ENCODE data around the gene IL15.

The IL15 gene

DNA sequence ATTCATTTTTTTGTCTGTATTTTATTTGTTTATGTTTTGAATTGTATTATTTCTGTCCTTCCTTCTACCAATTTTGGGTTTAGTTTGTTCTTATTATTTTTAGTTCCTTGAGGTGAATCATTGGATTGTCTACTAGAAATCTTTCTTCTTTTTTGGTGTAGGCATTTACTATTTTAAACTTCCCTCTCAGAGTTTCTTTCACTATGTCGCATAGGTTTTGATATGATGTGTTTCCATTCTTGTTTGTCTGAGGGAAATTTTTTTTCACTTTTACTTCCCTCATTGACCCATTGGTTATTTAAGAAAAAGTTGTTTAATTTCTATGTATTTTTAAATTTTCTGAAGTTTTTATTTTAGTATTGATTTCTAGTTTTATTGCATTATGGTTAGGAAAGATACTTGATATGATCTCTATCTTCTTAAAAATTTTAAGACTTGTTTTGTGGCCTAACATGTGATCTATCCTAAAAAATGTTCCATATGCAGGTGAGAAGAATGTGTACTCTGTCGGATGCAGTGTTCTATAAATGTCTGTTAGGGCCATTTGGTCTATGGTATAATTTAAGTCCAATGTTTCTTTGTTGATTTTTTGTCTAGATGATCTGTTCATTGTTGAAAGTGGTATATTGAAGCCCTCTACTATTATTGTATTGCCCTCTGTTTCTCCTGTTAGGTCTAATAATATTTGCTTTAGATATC is 68.8 kb downstream of the IL15 start:
- H3K4me1 ChIP-seq: peaks cover 0 to 28% (median 10%) of the 10 kb centered on the region in 10 experiments; a peak in 12 of 20 replicates
- H3K36me3 ChIP-seq: peaks cover 0 to 6% (median 0%) of the 10 kb centered on the region in 11 experiments; a peak in 3 of 22 replicates
- peak overlapping the region in 1 of 10 experiments; percentile 25; a peak in 1 of 20 replicates for H3K4me3 ChIP-seq
- 0 out of 22 replicates have a peak, but pooled peaks cover 0 to 4% (median 0%) of the 10 kb centered on the region in 11 experiments for H3K27me3 ChIP-seq
- H3K9ac ChIP-seq: peak overlapping the region in 4 of 11 experiments; percentile 29 to 61 (median 56); a peak in 4 of 22 replicates
- H4K20me1 ChIP-seq: no peaks in the 10 kb centered on the region
- no peak for TF ChIP-seq Cebpa-rat (IDR thresholded peaks at IDR 0.05)
- H3K4me2 ChIP-seq: peak overlapping the region in 6 of 11 experiments; percentile 28 to 78 (median 49); a peak in 9 of 22 replicates
- H3K27ac ChIP-seq: peak overlapping the region in 9 of 11 experiments; percentile 24 to 87 (median 65); a peak in 15 of 22 replicates
- H3K9me3 ChIP-seq (replicated peaks in 1 of 11): peaks cover 18 to 31% (median 21%) of the 10 kb centered on the region in 11 experiments

DNA sequence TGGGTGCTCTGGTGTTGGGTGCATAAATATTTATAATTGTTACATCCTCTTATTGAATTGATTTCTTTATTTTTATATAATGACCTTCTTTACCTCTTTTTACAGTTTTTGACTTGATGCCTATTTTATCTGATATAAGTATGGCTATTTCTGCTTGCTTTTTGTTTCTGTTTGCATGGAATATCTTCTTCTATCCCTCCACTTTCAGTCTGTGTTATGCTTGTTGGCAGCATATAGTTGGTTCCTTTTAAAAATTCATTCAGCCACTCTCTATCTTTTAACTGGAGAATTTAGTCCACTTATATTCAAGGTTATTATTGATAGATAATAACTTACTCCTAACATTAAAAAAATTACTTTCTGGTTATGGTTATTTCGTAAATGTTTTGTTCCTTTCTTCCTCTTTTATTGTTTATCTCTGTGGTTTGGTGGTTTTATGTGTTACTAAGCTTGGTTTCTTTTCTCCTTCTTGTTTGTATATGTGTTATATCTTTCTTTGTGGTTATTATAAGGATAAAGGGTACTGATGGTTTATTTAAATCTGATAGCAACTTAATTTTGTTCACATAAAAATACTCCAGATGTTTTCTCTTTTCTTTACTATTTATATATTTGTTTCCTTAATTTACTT is 69.5 kb downstream of the IL15 start:
- Histone ChIP-seq H3K9ac (peak overlapping the region in 4 of 11 experiments; percentile 29 to 61 (median 56); a peak in 5 of 22 replicates), H3K4me1 (peaks cover 0 to 28% (median 10%) of the 10 kb centered on the region in 10 experiments; a peak in 12 of 20 replicates), H3K9me3 (replicated peaks in 1 of 11) (peaks cover 18 to 31% (median 21%) of the 10 kb centered on the region in 11 experiments), H4K20me1 (no peaks in the 10 kb centered on the region), H3K4me3 (peak overlapping the region in 1 of 10 experiments; percentile 25; a peak in 2 of 20 replicates), H3K4me2 (peak overlapping the region in 6 of 11 experiments; percentile 28 to 78 (median 49); a peak in 10 of 22 replicates), H3K27me3 (0 out of 22 replicates have a peak, but pooled peaks cover 0 to 4% (median 0%) of the 10 kb centered on the region in 11 experiments), H3K27ac (peak overlapping the region in 9 of 11 experiments; percentile 24 to 87 (median 65); a peak in 16 of 22 replicates), H3K36me3 (peaks cover 0 to 6% (median 0%) of the 10 kb centered on the region in 11 experiments; a peak in 3 of 22 replicates)
- no peak for TF ChIP-seq Cebpa-rat (IDR thresholded peaks at IDR 0.05)

DNA sequence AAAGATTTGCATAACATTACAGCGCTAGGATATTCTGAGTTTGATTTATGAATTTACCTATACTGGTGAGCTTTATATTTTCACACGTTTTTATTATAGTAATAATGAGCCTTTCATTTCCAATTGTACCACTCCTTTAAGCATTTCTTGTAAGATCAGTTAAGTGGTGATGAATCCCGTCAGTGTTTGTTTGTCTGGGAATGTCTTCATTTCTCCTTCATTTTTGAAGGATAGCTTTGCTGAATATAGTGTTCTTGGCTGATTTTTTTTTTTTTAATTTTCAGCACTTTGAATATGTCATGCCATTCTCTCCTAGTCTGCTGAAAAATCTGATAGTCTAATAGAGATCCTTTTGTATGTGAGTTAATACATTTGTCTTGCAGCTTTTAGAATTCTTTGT is 70.1 kb downstream of the IL15 start:
- no peak overlapping the region; a peak in 1 of 20 replicates for H3K4me3 ChIP-seq
- H4K20me1 ChIP-seq: no peaks in the 10 kb centered on the region
- 0 out of 22 replicates have a peak, but pooled peaks cover 0 to 4% (median 0%) of the 10 kb centered on the region in 11 experiments for H3K27me3 ChIP-seq
- peaks cover 0 to 28% (median 10%) of the 10 kb centered on the region in 10 experiments; a peak in 12 of 20 replicates for H3K4me1 ChIP-seq
- peak overlapping the region in 5 of 11 experiments; percentile 16 to 78 (median 44); a peak in 7 of 22 replicates for H3K4me2 ChIP-seq
- H3K9ac ChIP-seq: no peak overlapping the region; a peak in 1 of 22 replicates
- H3K36me3 ChIP-seq: peaks cover 0 to 6% (median 0%) of the 10 kb centered on the region in 11 experiments; a peak in 3 of 22 replicates
- peak overlapping the region in 8 of 11 experiments; percentile 15 to 87 (median 64); a peak in 12 of 22 replicates for H3K27ac ChIP-seq
- H3K9me3 ChIP-seq (replicated peaks in 1 of 11): peaks cover 18 to 31% (median 21%) of the 10 kb centered on the region in 11 experiments
- TF ChIP-seq Cebpa-rat (IDR thresholded peaks at IDR 0.05): no peak

DNA sequence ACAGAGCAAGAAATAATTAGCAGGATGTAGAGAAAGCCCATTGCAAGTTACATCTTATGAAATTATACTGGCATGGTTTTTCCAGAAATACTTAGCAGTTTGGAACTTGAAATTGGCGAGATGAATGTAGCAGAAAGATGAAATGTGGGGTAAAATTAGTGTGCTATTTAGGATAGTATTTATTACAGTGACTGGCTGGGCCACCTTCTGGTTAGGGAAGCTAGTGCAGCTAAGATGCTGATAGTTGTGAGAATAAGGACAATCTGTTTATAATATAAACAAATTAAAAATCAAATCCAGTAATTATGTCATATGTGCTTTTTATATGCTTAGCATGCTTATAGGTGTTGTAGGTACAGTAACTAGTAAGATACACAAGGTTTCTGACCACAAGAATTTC is 74.8 kb downstream of the IL15 start:
- H3K4me3 ChIP-seq: no peak overlapping the region
- H3K36me3 ChIP-seq: peaks cover 0 to 6% (median 0%) of the 10 kb centered on the region in 11 experiments; a peak in 3 of 22 replicates
- H3K4me2 ChIP-seq: no peak overlapping the region
- peaks cover 18 to 22% (median 21%) of the 10 kb centered on the region in 11 experiments for H3K9me3 ChIP-seq (replicated peaks in 1 of 11)
- H3K9ac ChIP-seq: no peak overlapping the region
- H3K27me3 ChIP-seq: 0 out of 22 replicates have a peak, but pooled peaks cover 0 to 4% (median 0%) of the 10 kb centered on the region in 11 experiments
- peaks cover 0 to 7% (median 4%) of the 10 kb centered on the region in 10 experiments; a peak in 7 of 20 replicates for H3K4me1 ChIP-seq
- H3K27ac ChIP-seq: no peak overlapping the region
- TF ChIP-seq Cebpa-rat (IDR thresholded peaks at IDR 0.05): no peak
- no peaks in the 10 kb centered on the region for H4K20me1 ChIP-seq

DNA sequence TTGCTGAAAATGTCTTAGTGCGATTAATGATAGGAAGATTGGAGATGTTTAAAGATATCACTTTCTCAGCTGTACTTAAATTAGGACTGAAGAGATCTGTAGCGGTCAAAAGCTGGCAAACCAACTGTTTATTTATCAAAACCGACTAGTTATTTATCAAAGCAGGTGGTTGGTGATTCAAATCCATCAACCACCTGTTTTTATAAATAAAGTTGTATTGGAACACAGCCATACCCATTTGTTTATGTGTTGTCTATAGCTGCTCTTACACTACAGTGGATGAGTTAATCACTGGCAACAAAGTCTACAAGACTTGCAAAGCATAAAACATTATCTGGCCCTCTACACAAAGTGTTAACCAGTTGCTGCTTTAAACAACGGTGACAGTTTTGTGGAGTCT is 76.8 kb downstream of the IL15 start:
- no peak for TF ChIP-seq Cebpa-rat (IDR thresholded peaks at IDR 0.05)
- Histone ChIP-seq H4K20me1 (no peaks in the 10 kb centered on the region), H3K4me2 (no peak overlapping the region), H3K4me3 (no peak overlapping the region), H3K9me3 (replicated peaks in 1 of 11) (peaks cover 0 to 10% (median 3%) of the 10 kb centered on the region in 11 experiments; a peak in 15 of 22 replicates), H3K27ac (no peak overlapping the region), H3K36me3 (no peaks in the 10 kb centered on the region), H3K9ac (no peak overlapping the region), H3K27me3 (no peaks in the 10 kb centered on the region), H3K4me1 (no peaks in the 10 kb centered on the region)

DNA sequence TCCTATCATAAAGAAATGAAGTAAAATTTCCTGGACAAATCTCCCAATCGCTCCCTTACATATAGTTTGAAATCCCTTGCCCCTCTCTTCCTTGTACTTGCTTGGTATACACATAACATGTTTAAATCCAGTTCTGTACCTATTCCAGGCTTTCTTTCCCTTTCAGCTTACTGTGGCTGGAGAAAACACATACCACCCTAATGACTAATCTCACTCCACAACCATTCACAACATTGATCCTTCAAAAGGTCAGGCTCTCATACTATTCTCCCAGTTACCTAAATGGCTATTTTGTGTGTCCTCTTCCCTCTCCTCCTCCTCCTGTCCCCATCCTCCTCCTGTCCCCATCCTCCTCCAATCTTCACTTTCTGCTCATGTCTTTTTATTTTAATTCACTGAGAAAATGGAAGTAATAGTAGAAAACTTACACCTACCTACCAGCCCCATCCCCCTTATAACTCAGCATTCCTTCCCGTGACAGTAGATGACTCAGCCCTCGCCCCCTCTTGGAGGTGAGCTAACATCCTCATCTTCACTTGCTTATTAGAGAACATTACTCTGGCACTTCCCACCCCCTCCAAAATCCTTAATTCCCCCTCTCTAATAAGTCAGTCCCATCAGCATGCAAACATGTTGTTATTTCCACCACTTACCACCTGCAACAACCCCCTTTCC is 77.5 kb downstream of the IL15 start:
- H3K27me3 ChIP-seq: no peaks in the 10 kb centered on the region
- H3K9ac ChIP-seq: no peak overlapping the region
- TF ChIP-seq Cebpa-rat (IDR thresholded peaks at IDR 0.05): no peak
- peaks cover 0 to 8% (median 0%) of the 10 kb centered on the region in 11 experiments; a peak in 4 of 22 replicates for H3K9me3 ChIP-seq (replicated peaks in 1 of 11)
- no peak overlapping the region for H3K4me3 ChIP-seq
- no peak overlapping the region for H3K27ac ChIP-seq
- H3K36me3 ChIP-seq: no peaks in the 10 kb centered on the region
- H3K4me1 ChIP-seq: no peaks in the 10 kb centered on the region
- no peaks in the 10 kb centered on the region for H4K20me1 ChIP-seq
- peak overlapping the region in 1 of 11 experiments; percentile 30; a peak in 1 of 22 replicates for H3K4me2 ChIP-seq

DNA sequence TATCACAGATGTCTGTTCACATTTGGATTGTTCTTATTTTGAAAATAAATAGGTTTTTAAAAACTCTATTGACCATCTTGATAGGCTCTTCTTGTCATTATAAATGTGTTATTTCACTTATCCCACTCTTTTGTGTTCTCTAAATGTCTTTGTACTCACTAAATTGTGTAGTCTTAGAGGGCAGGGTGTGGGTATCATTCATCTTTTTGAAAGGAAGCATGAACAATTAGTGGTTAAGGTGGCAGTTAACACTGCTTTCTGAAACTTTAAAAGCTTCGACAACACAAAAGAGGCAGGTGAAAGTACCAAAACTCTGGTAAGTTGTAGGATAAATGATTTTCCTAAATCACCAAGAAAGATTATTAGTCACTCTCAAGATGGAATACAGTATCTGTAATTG is 83.2 kb downstream of the IL15 start:
- H3K9me3 ChIP-seq (replicated peaks in 1 of 11): peaks cover 0 to 8% (median 0%) of the 10 kb centered on the region in 11 experiments; a peak in 4 of 22 replicates
- H3K27me3 ChIP-seq: no peaks in the 10 kb centered on the region
- no peaks in the 10 kb centered on the region for H3K4me1 ChIP-seq
- H3K9ac ChIP-seq: no peak overlapping the region
- no peak overlapping the region for H3K4me3 ChIP-seq
- TF ChIP-seq Cebpa-rat (IDR thresholded peaks at IDR 0.05): no peak
- no peaks in the 10 kb centered on the region for H4K20me1 ChIP-seq
- H3K36me3 ChIP-seq: no peaks in the 10 kb centered on the region
- H3K4me2 ChIP-seq: no peak overlapping the region
- no peak overlapping the region for H3K27ac ChIP-seq

DNA sequence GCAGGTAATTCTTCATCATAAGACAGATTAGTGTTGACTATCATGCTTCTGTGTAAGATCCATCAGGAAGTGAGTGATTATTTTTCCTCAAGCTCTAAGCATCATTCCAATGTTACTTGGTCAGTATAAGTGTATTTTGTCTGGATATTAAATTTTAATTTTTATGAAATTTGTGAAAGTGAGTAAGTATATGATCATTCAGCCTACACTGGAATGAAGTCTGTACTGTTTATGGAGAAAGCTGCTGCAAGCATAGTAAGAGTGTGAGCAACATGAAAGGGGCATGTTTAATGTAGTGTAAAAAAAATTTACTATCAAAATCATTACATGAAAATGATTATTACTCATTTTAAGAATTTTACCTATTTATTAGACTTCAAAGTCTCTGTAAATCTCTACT is 84.8 kb downstream of the IL15 start:
- Histone ChIP-seq H4K20me1 (no peaks in the 10 kb centered on the region), H3K9me3 (replicated peaks in 1 of 11) (peaks cover 0 to 8% (median 0%) of the 10 kb centered on the region in 11 experiments; a peak in 4 of 22 replicates), H3K4me1 (no peaks in the 10 kb centered on the region), H3K4me2 (no peak overlapping the region), H3K4me3 (no peak overlapping the region), H3K36me3 (no peaks in the 10 kb centered on the region), H3K27me3 (no peaks in the 10 kb centered on the region), H3K9ac (no peak overlapping the region), H3K27ac (no peak overlapping the region)
- TF ChIP-seq Cebpa-rat (IDR thresholded peaks at IDR 0.05): no peak

Measured in BLaER1 treated with 17β-estradiol and CSF1 and Interleukin-3, amounts not matched to agents 10 nM and 100 nM (cell line).